Hepatic stellate cell (primary cell): ENCODE measurements around the gene KLHDC4.
"Not testable (repeated sequence)": the region's sequence is repeated elsewhere in the genome, so short reads cannot be mapped to it uniquely, and the experiment has no call there.

Experiments
- DNase-seq: peaks from one replicate; pipeline ENCODE4 v3.0.0; 2011; ENCODE audit warnings: low spot score

The KLHDC4 gene

DNA sequence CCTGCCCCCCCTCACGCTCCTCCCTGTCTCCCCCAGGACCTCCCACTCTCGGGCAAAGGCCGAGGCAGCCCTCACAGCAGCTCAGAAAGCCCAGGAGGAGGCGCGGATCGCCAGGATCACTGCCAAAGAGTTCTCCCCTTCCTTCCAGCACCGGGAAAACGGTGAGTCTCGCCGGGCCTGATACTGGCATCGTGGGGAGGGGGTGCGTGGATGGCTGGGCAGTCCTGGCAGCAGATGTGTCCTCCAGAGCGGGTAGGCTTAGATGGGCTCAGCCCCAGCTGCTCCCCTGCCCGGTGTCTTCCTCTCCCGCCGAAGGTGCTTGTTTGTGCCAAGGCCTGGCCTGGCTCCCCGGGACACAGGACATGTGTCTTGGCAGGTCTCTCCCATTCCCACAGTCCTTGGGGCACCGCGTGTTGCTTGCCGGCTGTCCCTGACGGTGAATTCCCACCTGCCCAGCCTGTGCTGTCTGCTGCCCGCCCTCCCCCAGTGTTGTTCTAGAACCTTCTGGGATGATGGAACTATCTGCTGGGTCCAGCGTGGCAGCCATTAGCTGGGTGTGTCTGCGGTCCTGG, 81.6 kb downstream of the KLHDC4 start:
- no peak for DNase-seq

- DNase-seq, result no peak
Measured at GRCh38 chr16:87682852-87683399, 82.9 kb downstream of the KLHDC4 start.

- peak; percentile 91 for DNase-seq
Measured at GRCh38 chr16:87681981-87682570, 83.7 kb downstream of the KLHDC4 start.

GRCh38 chr16:87681051-87681602, 84.7 kb downstream of the KLHDC4 start:
- not testable (repeated sequence) for DNase-seq

GRCh38 chr16:87680272-87680644, 85.5 kb downstream of the KLHDC4 start:
- DNase-seq, result no peak

GRCh38 chr16:87679593-87680271, 86.1 kb downstream of the KLHDC4 start:
- DNase-seq, result no peak

GRCh38 chr16:87678618-87679017, 87.2 kb downstream of the KLHDC4 start:
- DNase-seq, result peak; percentile 40

GRCh38 chr16:87677830-87678229, 88.0 kb downstream of the KLHDC4 start:
- no peak for DNase-seq

DNA sequence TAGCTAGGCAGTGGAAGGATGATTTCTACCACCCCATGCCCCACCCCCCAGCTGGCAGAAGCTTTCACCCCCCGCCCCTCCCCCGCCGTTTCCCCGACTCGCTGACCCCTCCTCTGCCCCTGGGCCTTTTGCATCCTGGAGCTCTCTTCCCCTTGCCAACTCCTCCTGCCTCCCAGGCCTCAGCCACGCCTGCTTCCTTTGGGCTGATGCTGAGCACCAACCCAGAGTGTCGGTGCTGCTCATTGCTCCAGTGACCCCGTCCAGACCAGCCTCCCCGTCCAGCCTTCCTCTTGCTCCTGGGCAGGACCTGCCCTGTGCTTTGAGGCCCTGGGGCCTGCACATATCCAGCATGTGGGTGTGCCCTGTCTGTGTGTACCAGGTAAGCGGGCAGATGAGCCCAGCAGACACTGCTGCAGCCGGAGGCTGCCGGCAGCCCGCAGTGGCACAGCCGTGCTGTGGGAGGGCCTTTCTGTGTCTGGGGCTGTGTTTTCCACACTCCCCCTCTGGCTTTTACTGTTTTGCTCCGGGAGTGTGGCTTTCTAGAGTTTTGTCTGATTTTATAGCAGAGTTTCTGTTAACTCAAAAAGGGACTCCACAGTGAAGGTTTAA, 90.6 kb downstream of the KLHDC4 start:
- no peak for DNase-seq

GRCh38 chr16:87674419-87674818, 91.4 kb downstream of the KLHDC4 start:
- DNase-seq, result no peak

DNA sequence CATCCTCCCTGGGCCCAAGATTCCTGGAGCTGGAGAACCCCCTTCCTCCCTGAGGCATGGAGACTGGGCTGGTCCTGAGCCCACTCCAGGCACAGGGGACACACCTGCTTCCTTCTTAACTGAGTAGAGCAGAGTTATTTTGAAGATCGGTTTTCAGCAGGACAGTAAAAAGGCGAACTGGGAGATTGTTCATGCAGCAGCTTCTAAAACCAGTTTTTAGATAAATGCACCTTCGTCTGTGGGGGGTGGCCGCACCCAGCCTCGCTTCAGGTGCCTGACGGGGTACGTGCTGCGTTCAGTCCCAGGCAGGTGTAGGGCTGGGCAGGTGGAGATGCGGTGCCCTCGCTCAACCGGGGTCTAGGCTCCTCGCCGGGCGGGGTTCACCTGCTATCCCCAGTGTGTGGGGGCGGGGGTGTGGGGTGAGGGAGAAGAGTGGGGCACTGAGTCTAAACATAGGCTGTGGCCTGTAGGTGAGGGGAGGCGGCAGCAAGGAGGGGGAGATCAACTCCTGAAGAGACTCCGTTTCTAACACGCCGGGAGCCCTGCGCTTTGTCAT, 94.0 kb downstream of the KLHDC4 start:
- no peak for DNase-seq

DNA sequence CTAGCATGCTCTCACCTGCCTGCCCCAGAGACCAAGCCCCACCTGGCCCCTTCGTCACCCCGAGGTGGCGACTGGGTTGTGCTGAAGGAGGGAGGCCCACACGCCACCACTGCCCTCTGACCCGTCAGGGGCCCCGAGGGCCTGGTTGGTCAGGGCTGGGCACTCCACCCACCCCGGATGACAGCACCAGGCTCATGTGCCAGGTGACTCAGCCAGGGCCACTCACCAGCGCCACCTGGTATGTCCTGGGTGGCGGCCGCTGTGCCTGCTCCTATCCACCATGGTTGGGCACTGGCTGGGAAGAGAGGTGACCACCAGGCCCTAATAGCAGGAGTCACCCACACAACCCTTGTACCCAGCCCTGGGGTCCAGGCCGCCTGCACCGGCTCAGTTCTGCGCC, 94.6 kb downstream of the KLHDC4 start:
- no peak for DNase-seq

- no peak for DNase-seq
Measured at GRCh38 chr16:87669672-87670071, 96.1 kb downstream of the KLHDC4 start.

DNA sequence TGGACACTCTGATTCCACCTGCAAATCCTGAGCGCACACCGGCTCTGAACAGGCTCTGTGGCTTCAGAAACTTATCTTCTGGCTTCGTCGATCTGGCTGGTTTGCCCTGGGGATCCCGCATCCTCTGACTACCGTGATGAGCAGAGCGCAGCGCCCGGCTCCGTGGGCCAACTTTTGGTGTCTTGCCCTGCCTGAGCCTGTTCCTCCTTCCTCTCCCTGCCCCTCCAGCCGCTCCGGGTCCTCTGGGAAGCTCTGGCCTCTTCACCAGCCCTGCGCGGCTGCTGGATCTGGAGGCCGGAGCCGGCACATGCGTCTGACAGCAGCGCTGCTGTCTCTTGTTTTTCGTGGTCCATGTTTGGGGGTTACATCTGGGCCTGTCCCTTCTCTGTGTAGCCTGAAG, 97.8 kb downstream of the KLHDC4 start:
- DNase-seq, result no peak

- no peak for DNase-seq
Measured at GRCh38 chr16:87667443-87667842, 98.3 kb downstream of the KLHDC4 start.

- no peak for DNase-seq
Measured at GRCh38 chr16:87666919-87667318, 98.9 kb downstream of the KLHDC4 start.

- DNase-seq, result no peak
Measured at GRCh38 chr16:87665193-87665592, 100.6 kb downstream of the KLHDC4 start.

- DNase-seq, result no peak
Measured at GRCh38 chr16:87664792-87665191, 101.0 kb downstream of the KLHDC4 start.

- no peak for DNase-seq
Measured at GRCh38 chr16:87662254-87663204, 103.3 kb downstream of the KLHDC4 start.

DNA sequence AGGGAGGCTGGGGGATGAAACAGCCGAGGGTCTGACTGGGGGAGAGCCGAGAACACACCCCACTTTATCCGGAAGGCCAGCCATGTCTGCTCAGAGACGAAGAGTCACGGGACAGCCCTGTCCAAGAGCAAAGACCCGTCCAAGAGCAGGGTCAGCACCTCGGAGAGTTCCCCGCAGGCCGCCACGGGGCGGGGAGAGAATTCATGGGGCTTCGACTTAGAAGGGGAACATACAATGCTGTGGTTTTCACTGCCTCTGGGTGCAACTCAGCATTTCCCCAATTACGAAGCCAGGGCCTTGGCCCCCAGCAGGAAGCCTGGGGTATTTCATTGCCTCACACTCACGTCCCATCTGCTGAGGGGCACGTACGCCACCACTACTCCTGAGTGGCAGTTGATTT, 104.2 kb downstream of the KLHDC4 start:
- peak; percentile 75 for DNase-seq

GRCh38 chr16:87658564-87659225, 107.1 kb downstream of the KLHDC4 start:
- DNase-seq, result no peak
